Measurements from ENCODE around the gene THBS3.
A peak's percentile ranks its signal among the peaks of the same experiment; 100 is the strongest.
"Not testable (repeated sequence)": the region's sequence is repeated elsewhere in the genome, so short reads cannot be mapped to it uniquely, and the experiment has no call there.

The THBS3 gene

GRCh38 chr1:155245163-155245524, 37.4 kb upstream of the THBS3 start:
- H3K27ac Mint-ChIP-seq = peak overlapping the region; percentile 93

GRCh38 chr1:155244368-155245162, 36.9 kb upstream of the THBS3 start:
- Mint-ChIP-seq H3K4me1 (ENCODE audit: low read depth) (peaks cover 36% of the 10 kb centered on the region), H3K36me3 (ENCODE audit: low read depth) (peaks cover 12% of the 10 kb centered on the region), H3K9me3 (no peaks in the 10 kb centered on the region)

More at GRCh38 chr1:155245163-155245524, 37.4 kb upstream of the THBS3 start:
- peaks cover 36% of the 10 kb centered on the region for H3K4me1 Mint-ChIP-seq (ENCODE audit: low read depth)
- H3K9me3 Mint-ChIP-seq = no peaks in the 10 kb centered on the region
- peak overlapping the region; percentile 77 for H3K4me3 Mint-ChIP-seq
- peaks cover 12% of the 10 kb centered on the region for H3K36me3 Mint-ChIP-seq (ENCODE audit: low read depth)
- DNase-seq (ENCODE audit: low spot score) = no peak
- peaks cover 3% of the 10 kb centered on the region for H3K27me3 Mint-ChIP-seq (ENCODE audit: low read depth)

GRCh38 chr1:155242805-155243358, 35.2 kb upstream of the THBS3 start:
- Mint-ChIP-seq H3K4me1 (ENCODE audit: low read depth) (peaks cover 36% of the 10 kb centered on the region), H3K27me3 (ENCODE audit: low read depth) (peaks cover 3% of the 10 kb centered on the region), H3K9me3 (no peaks in the 10 kb centered on the region), H3K27ac (peak overlapping the region; percentile 86), H3K4me3 (peak overlapping the region; percentile 77), H3K36me3 (ENCODE audit: low read depth) (peaks cover 21% of the 10 kb centered on the region)
- DNase-seq (ENCODE audit: low spot score) = no peak

More at GRCh38 chr1:155244368-155245162, 36.9 kb upstream of the THBS3 start:
- Mint-ChIP-seq H3K4me3 (peak overlapping the region; percentile 77), H3K27ac (peak overlapping the region; percentile 93), H3K27me3 (ENCODE audit: low read depth) (peaks cover 3% of the 10 kb centered on the region)
- peak; percentile 97 for DNase-seq (ENCODE audit: low spot score)

- peaks cover 36% of the 10 kb centered on the region for H3K4me1 Mint-ChIP-seq (ENCODE audit: low read depth)
- peak overlapping the region; percentile 90 for H3K4me3 Mint-ChIP-seq
- H3K9me3 Mint-ChIP-seq = no peaks in the 10 kb centered on the region
- DNase-seq (ENCODE audit: low spot score) = no peak
- peak overlapping the region; percentile 82 for H3K27ac Mint-ChIP-seq
- H3K36me3 Mint-ChIP-seq (ENCODE audit: low read depth) = peaks cover 26% of the 10 kb centered on the region
- peaks cover 3% of the 10 kb centered on the region for H3K27me3 Mint-ChIP-seq (ENCODE audit: low read depth)
Measured at GRCh38 chr1:155241841-155242264, 34.2 kb upstream of the THBS3 start.

GRCh38 chr1:155241069-155241679, 33.5 kb upstream of the THBS3 start:
- peak overlapping the region; percentile 82 for H3K27ac Mint-ChIP-seq
- peaks cover 28% of the 10 kb centered on the region for H3K36me3 Mint-ChIP-seq (ENCODE audit: low read depth)

GRCh38 chr1:155236451-155236850, 28.8 kb upstream of the THBS3 start:
- Mint-ChIP-seq H3K4me3 (no peak overlapping the region), H3K36me3 (ENCODE audit: low read depth) (peaks cover 32% of the 10 kb centered on the region), H3K27ac (no peak overlapping the region), H3K27me3 (ENCODE audit: low read depth) (no peaks in the 10 kb centered on the region), H3K9me3 (no peaks in the 10 kb centered on the region), H3K4me1 (ENCODE audit: low read depth) (peaks cover 13% of the 10 kb centered on the region)
- DNase-seq (ENCODE audit: low spot score) = no peak

More at GRCh38 chr1:155241069-155241679, 33.5 kb upstream of the THBS3 start:
- peak; percentile 77 for DNase-seq (ENCODE audit: low spot score)
- Mint-ChIP-seq H3K9me3 (no peaks in the 10 kb centered on the region), H3K4me1 (ENCODE audit: low read depth) (peaks cover 36% of the 10 kb centered on the region), H3K27me3 (ENCODE audit: low read depth) (peaks cover 3% of the 10 kb centered on the region), H3K4me3 (peak overlapping the region; percentile 90)

- not testable (repeated sequence) for H3K27ac Mint-ChIP-seq; DNase-seq (ENCODE audit: low spot score); H3K27me3 Mint-ChIP-seq (ENCODE audit: low read depth); H3K4me1 Mint-ChIP-seq (ENCODE audit: low read depth); H3K4me3 Mint-ChIP-seq; H3K9me3 Mint-ChIP-seq
- peaks cover 29% of the 10 kb centered on the region for H3K36me3 Mint-ChIP-seq (ENCODE audit: low read depth)
Measured at GRCh38 chr1:155235375-155235774, 27.7 kb upstream of the THBS3 start.

- H3K9me3 Mint-ChIP-seq; H3K27ac Mint-ChIP-seq; H3K4me1 Mint-ChIP-seq (ENCODE audit: low read depth); DNase-seq (ENCODE audit: low spot score); H3K4me3 Mint-ChIP-seq; H3K27me3 Mint-ChIP-seq (ENCODE audit: low read depth): not testable (repeated sequence)
- H3K36me3 Mint-ChIP-seq (ENCODE audit: low read depth) = peaks cover 23% of the 10 kb centered on the region
Measured at GRCh38 chr1:155233502-155233901, 25.8 kb upstream of the THBS3 start.

GRCh38 chr1:155232001-155232978, 24.6 kb upstream of the THBS3 start:
- H3K27me3 Mint-ChIP-seq (ENCODE audit: low read depth); H3K9me3 Mint-ChIP-seq; H3K27ac Mint-ChIP-seq; H3K4me3 Mint-ChIP-seq; DNase-seq (ENCODE audit: low spot score): not testable (repeated sequence)
- peaks cover 14% of the 10 kb centered on the region for H3K4me1 Mint-ChIP-seq (ENCODE audit: low read depth)
- peaks cover 17% of the 10 kb centered on the region for H3K36me3 Mint-ChIP-seq (ENCODE audit: low read depth)

- H3K27ac Mint-ChIP-seq = not testable (repeated sequence)
Measured at GRCh38 chr1:155231302-155231701, 23.6 kb upstream of the THBS3 start.

GRCh38 chr1:155228096-155228427, 20.4 kb upstream of the THBS3 start:
- peaks cover 11% of the 10 kb centered on the region for H3K36me3 Mint-ChIP-seq (ENCODE audit: low read depth)
- no peaks in the 10 kb centered on the region for H3K27me3 Mint-ChIP-seq (ENCODE audit: low read depth)
- H3K9me3 Mint-ChIP-seq = no peaks in the 10 kb centered on the region
- peak overlapping the region; percentile 97 for H3K4me3 Mint-ChIP-seq
- peak overlapping the region; percentile 94 for H3K27ac Mint-ChIP-seq
- peaks cover 19% of the 10 kb centered on the region for H3K4me1 Mint-ChIP-seq (ENCODE audit: low read depth)
- no peak for DNase-seq (ENCODE audit: low spot score)

More at GRCh38 chr1:155231302-155231701, 23.6 kb upstream of the THBS3 start:
- H3K9me3 Mint-ChIP-seq; H3K27me3 Mint-ChIP-seq (ENCODE audit: low read depth); H3K4me3 Mint-ChIP-seq; DNase-seq (ENCODE audit: low spot score): not testable (repeated sequence)
- Mint-ChIP-seq H3K36me3 (ENCODE audit: low read depth) (peaks cover 12% of the 10 kb centered on the region), H3K4me1 (ENCODE audit: low read depth) (peaks cover 17% of the 10 kb centered on the region)

- H3K27ac Mint-ChIP-seq = peak overlapping the region; percentile 94
- DNase-seq (ENCODE audit: low spot score) = peak; percentile 99
- peaks cover 11% of the 10 kb centered on the region for H3K36me3 Mint-ChIP-seq (ENCODE audit: low read depth)
- peaks cover 19% of the 10 kb centered on the region for H3K4me1 Mint-ChIP-seq (ENCODE audit: low read depth)
- H3K4me3 Mint-ChIP-seq = peak overlapping the region; percentile 97
- H3K9me3 Mint-ChIP-seq = no peaks in the 10 kb centered on the region
- H3K27me3 Mint-ChIP-seq (ENCODE audit: low read depth) = no peaks in the 10 kb centered on the region
Measured at GRCh38 chr1:155227261-155228095, 19.8 kb upstream of the THBS3 start.

- H3K9me3 Mint-ChIP-seq = no peaks in the 10 kb centered on the region
- peak overlapping the region; percentile 94 for H3K27ac Mint-ChIP-seq
- H3K4me3 Mint-ChIP-seq = peak overlapping the region; percentile 97
- peaks cover 21% of the 10 kb centered on the region for H3K4me1 Mint-ChIP-seq (ENCODE audit: low read depth)
- no peak for DNase-seq (ENCODE audit: low spot score)
- H3K36me3 Mint-ChIP-seq (ENCODE audit: low read depth) = peaks cover 11% of the 10 kb centered on the region
- H3K27me3 Mint-ChIP-seq (ENCODE audit: low read depth) = no peaks in the 10 kb centered on the region
Measured at GRCh38 chr1:155226910-155227260, 19.2 kb upstream of the THBS3 start.
